Stomach (tissue), 4 donors: ENCODE data around the gene IPCEF1.

Experiments
- POLR2A ChIP-seq, 4 donors: fragments of 450-650 bp; IDR thresholded peaks; one replicate each; pipeline ENCODE4 v1.6.1; 2016; ENCODE audit warnings: antibody characterized with exemption in 4 of 4, control low read depth in 2 of 4, mild to moderate bottlenecking in 1 of 4, moderate library complexity in 1 of 4
- TF ChIP-seq, protein P1 (sequence below), 7 experiments: fragments of 450-650 bp in 4 of 7; fragments of 200-600 bp in 3 of 7; sonication (generic) in 3 of 7; IDR thresholded peaks; one replicate each; pipeline ENCODE4 v1.5.1; 2016 to 2019; ENCODE audit warnings: antibody characterized with exemption in 7 of 7, control low read depth in 2 of 7, mild to moderate bottlenecking in 1 of 7

DNA sequence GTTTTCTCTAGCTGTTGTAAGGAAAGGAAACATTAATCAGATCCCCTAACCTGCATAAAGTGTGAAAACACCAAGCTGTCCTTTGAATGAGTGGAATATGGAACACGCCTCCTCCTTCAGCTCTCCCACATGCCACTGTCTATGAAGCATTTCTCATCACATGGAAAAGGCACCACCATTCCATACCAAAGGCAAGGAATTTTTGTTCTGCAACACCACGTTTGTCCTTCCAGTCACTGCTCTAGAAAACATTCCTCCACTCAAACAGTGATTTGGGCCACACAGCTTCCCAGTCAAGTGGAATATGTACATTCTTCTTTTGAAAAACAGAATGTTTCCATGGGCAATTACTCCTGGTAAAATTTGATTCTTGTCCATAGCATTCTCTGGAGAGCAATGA, 197.5 kb downstream of the IPCEF1 start:
- TF ChIP-seq, protein P1, sequence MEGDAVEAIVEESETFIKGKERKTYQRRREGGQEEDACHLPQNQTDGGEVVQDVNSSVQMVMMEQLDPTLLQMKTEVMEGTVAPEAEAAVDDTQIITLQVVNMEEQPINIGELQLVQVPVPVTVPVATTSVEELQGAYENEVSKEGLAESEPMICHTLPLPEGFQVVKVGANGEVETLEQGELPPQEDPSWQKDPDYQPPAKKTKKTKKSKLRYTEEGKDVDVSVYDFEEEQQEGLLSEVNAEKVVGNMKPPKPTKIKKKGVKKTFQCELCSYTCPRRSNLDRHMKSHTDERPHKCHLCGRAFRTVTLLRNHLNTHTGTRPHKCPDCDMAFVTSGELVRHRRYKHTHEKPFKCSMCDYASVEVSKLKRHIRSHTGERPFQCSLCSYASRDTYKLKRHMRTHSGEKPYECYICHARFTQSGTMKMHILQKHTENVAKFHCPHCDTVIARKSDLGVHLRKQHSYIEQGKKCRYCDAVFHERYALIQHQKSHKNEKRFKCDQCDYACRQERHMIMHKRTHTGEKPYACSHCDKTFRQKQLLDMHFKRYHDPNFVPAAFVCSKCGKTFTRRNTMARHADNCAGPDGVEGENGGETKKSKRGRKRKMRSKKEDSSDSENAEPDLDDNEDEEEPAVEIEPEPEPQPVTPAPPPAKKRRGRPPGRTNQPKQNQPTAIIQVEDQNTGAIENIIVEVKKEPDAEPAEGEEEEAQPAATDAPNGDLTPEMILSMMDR (IDR thresholded peaks at IDR 0.05), result no peak
- TF ChIP-seq POLR2A (IDR thresholded peaks at IDR 0.05), result no peak
